HG02884 (cell line): ENCODE data around the gene PGF.
A peak's percentile ranks its signal among the peaks of the same experiment; 100 is the strongest.
"Not testable (repeated sequence)": the region's sequence is repeated elsewhere in the genome, so short reads cannot be mapped to it uniquely, and the experiment has no call there.

Source experiments
- ATAC-seq: cut with Tn5 transposase; IDR thresholded peaks from one replicate; pipeline ENCODE4 v1.9.1; 2021; ENCODE audit warnings: mild to moderate bottlenecking, moderate library complexity; ENCODE audit not compliant: unreplicated experiment

PGF gene

DNA sequence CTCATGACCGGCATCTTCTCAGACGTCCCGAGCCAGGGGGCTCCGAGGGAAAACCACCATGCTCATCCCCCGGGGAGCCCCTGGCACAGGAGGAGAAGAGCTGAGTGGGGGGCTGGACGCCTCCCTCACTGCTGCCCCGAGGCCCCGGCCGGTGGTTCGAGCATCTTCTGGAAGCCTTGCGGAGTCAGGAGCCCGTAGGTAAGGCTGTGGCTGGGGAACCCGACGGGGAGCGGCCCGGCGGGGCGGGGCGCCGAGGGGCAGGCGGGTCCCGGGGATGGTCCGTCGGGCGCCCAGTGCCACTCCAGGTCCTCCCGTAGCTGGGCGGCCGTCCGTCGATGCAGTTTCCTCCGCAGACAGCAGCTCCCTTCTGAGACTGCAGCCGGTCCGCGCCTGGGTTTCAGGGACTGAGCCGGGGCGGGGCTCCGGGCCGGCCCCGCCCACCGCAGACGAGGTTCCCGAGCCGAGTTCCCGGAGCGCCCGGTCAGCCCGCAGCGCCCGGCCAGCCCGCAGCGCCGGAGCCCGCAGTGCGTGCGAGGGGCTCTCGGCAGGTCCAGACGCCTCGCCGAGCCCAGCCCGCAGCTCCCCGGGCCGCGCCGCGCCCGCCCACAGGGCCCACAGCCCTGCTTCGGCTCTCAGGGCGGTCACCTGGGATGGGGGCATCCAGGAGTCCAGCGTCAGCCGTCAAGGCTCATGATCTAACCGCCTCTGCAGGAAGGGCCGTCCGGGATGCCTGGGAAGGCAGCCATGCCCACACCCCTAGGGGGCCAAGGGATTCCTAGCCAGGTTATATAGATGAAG, at the start of gene PGF:
TSS of gene PGF (minus strand) at position 369 of the 798 bp plus-strand sequence. CDS start at position 14, 355 bp downstream.
- no peak for ATAC-seq

GRCh38 chr14:75003250-75004027, 48.0 kb upstream of the PGF start:
- no peak for ATAC-seq

DNA sequence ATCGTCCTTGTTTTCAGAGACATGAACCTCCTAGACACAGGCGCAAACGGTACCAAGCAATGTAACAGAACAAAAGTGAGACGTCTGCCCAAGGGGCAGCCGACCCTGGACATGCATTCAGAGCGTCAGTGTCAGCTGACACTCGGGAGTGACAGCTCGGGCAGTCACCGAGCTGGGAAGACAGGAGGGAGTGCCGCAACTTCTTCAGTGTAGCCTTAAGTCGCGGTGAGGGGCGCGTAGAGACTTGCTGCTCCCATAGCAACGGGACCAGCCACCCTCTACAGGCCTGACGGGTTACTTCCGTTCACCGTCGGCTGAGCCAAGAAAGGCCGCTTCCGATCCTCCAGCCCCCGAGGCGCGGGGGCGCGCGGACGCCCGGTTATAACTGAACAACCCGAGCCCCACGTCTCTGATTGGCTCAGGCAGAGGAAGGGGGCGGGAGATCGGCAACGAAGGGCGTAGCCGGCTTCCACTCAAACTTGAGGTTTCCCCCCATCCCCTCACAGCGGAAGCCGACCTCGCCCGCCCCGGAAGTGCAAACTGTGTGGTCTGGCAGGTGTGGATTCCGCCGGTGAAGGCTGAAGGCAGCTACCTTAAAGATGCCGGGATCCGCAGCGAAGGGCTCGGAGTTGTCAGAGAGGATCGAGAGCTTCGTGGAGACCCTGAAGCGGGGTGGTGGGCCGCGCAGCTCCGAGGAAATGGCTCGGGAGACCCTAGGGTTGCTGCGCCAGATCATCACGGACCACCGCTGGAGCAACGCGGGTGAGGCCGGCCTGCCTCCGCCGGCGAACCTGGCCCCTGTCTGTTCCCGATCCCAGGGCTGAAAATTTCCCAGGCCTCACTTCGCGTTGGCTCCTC, 47.2 kb upstream of the PGF start, which contains the start of gene EIF2B2:
TSS of gene EIF2B2 (plus strand) at position 530 of the 858 bp plus-strand sequence. CDS start at position 600, 70 bp downstream.
- ATAC-seq = peak; percentile 95

DNA sequence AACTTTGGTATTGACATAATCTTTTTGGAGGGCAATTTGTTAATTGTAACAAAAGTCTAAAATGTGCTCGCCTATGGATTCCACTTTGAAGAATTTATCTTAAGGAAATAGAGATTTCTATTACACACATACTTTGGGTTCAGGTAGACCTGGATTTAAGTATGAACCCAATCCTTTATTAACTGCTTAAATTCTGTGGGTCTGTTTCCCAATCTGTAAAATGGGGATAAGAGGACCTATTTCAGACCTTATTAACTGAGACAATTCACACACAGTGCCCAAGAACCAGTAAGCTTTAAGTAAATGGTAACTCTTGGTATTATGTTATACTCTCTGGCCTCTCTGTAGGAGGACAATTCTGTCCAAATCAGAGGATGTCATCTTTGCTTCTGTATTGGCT, 46.5 kb upstream of the PGF start:
- no peak for ATAC-seq

DNA sequence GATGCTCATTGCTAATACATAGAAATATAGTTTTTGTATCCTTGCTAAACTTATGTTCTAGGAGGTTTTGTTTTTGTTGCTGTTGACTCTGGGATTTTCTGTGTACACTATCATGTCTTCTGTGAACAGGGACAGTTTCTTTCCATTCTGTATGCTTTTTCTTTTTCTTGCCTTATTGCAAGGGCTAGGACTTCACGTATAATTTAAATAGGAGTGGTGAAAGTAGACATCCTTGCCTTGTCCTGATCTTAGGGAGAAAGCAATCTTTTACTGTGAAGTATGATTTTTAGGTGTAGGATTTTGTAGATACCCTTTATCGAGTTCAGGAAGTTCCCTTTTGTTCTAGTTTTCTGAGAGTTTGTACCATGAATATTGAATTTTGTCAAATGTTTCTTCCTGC, 45.9 kb upstream of the PGF start:
- ATAC-seq = no peak

DNA sequence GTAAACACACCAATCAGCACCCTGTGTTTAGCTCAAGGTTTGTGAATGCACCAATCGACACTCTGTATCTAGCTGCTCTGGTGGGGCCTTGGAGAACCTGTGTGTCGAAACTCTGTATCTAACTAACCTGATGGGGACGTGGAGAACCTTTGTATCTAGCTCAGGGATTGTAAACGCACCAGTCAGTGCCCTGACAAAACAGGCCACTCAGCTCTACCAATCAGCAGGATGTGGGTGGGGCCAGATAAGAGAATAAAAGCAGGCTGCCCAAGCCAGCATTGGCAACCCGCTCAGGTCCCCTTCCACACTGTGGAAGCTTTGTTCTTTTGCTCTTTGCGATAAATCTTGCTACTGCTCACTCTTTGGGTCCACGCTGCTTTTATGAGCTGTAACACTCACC, 40.4 kb upstream of the PGF start:
- not testable (repeated sequence) for ATAC-seq

DNA sequence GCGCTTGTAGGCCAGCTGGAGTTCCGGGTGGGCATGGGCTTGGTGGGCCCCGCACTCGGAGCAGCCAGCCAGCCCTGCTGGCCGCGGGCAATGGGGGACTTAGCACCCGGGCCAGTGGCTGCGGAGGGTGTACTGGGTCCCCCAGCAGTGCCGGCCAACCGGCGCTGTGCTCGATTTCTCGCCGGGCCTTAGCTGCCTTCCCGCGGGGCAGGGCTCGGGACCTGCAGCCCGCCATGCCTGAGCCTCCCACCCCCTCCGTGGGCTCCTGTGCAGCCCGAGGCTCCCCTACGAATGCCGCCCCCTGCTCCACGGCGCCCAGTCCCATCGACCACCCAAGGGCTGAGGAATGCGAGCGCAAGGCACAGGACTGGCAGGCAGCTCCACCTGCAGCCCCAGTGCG, 38.8 kb upstream of the PGF start:
- ATAC-seq = not testable (repeated sequence)

GRCh38 chr14:74988993-74989392, 33.6 kb upstream of the PGF start:
- no peak for ATAC-seq

- no peak for ATAC-seq
Observed at GRCh38 chr14:74988131-74988530, 32.7 kb upstream of the PGF start.

GRCh38 chr14:74985806-74986205, 30.4 kb upstream of the PGF start:
- ATAC-seq = no peak

- ATAC-seq = no peak
Observed at GRCh38 chr14:74985028-74985310, 29.6 kb upstream of the PGF start.

- ATAC-seq = no peak
Observed at GRCh38 chr14:74984236-74985027, 29.0 kb upstream of the PGF start.

DNA sequence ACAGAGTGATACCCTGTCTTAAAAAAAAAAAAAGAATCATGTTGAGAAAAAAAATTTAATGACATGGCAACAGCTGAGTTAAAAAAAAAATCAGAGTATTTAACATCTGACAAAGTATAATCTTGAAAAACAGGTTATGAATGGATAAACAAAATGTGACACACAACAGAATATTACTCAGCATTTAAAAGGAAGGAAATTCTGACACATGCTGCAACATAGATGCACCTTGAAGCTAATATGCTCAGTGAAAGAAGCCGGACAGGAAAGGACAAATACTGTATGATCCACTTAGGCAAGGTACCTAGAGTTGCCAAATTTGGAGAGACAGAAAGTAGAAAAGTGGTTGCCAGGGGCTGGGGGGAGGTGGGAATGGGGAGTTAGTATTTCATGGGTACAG, 27.9 kb upstream of the PGF start:
- no peak for ATAC-seq

- ATAC-seq = no peak
Observed at GRCh38 chr14:74982661-74983060, 27.3 kb upstream of the PGF start.

GRCh38 chr14:74981833-74982232, 26.4 kb upstream of the PGF start:
- no peak for ATAC-seq

GRCh38 chr14:74981462-74981782, 26.0 kb upstream of the PGF start:
- ATAC-seq = no peak

- no peak for ATAC-seq
Observed at GRCh38 chr14:74980731-74981461, 25.5 kb upstream of the PGF start.

DNA sequence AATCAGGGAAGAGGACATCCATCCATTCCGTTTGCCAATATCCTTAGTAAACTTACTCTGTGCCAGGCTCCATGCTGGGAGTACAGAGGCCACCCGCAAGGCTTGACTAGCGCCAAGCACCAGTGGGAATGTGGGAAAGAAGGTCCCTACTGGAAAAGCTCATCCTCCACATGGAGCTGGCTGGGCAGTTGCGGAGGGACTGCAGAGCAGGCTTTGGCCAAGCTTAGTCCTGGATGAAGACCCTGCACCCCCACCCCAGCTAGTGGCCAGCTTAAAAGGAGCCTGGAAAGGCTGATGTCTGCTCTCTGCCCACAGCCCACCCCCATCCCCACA, 25.0 kb upstream of the PGF start:
- no peak for ATAC-seq

DNA sequence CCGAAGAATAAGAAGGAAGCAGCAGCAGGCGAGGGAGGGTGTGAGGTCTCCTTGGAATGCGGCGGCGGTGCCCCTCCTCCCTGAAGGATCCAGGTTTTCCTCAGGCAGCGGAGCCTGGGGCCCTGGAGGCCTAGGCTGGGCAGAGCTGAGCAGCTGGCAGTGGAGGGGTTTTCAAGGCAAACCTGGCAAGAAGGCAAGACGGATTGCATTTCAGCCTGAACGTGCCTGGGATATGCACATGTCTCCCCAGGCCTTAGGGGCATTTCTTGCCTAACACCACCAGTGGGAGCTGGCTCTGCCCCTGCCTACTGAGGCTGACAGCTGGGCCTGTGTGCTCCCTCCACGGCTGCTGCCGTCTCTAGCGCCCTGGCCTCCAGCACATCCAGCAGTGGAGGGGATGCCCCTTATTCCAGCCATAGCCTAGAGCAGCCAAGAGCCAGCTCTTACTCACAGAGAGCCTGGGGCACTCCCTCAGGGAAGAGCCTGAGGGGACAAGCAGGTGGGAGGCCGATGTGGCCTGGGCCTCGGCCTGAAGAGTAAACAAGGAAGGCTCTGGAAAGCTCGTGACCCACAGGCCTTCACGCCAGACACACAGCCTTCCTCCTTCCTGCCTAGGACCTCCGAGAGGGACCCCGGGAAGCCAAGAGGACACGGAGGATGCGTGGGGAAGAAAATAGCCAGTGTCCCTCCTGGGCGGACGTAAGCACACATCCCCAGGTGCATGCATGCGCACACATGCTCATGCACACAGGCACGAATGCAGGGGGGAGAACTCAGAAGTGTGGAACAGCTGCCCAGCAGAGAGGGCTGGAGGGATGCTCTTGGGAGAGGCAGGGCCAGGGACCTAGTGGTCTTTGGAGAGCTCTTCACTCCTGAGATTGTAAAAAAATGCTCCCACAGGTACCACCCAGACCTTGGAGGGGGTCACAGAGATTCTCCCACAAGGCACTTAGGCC, 24.3 kb upstream of the PGF start:
- no peak for ATAC-seq
